ENCODE data around the gene SSBP3.
"Not testable (repeated sequence)": the region's sequence is repeated elsewhere in the genome, so short reads cannot be mapped to it uniquely, and the experiment has no call there.

Gene SSBP3

GRCh38 chr1:54347261-54347954 lies 58.8 kb downstream of the SSBP3 start:
- DNase-seq = no peak

GRCh38 chr1:54345548-54345947 lies 60.6 kb downstream of the SSBP3 start:
- not testable (repeated sequence) for DNase-seq

DNA sequence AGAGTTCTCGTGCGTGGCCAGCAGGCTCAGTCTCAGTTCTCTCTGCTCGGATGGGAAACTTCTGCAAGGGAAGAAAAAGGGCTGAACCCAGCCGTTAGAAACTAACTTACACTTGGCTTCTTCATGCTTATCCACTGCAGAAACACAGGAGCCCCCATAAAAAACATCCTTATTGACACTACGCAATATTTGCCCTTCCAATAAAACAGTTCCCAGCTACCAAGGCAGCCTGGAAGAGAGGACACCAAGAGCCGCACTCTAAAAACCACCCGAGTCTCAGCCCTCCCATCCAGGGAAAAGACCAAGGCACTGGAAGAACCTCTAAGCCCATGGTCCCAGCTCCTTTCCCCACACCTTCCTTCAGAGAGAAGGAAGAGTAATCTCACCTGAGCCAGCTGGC lies 61.1 kb downstream of the SSBP3 start:
- DNase-seq = no peak

DNA sequence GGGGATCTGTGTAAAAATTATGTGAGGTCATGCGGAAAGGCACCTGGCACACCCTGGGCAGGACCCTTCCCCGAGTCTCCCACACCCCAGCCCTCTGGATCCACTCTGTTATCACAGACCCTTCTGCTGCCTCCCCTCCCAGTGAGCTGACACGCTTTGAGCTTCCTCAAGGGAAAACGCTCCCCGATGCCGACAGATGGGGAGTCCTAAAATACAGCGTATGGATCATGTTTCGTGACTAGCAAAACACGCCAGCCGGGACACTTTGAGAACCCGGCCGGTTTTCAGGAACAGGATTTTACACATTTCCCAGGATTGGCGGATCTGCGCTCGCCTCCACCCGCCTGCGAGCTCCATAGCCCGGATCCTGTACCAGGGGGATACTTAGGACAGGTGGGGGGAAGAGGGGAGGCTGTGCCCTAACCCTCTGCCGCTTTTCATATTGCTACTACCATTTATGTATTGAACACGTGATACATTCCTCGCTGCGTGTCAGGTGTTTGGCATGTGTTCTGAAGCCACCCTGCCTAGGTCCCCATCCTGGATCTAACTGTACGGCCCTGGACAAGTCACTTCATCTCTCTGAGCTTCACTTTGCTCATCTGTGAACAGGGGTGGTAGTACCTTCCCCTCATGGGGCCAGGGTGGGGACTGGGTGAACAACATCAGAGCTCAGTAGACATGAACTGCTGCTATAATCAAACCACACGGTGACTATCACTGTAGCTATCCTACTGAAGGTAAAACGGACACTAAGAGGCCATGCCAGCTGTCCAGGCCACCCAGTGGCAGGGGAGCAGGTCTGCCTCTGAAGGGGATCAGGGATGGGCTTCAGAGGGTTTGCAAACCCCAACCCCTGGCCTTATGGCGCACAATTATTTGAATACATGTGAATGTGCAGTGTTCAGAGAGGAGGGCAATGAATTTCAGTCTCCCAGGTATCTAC lies 63.2 kb downstream of the SSBP3 start:
- DNase-seq = no peak

- DNase-seq = no peak
These were observed 63.9 kb downstream of the SSBP3 start for GRCh38 chr1:54342288-54342687.

DNA sequence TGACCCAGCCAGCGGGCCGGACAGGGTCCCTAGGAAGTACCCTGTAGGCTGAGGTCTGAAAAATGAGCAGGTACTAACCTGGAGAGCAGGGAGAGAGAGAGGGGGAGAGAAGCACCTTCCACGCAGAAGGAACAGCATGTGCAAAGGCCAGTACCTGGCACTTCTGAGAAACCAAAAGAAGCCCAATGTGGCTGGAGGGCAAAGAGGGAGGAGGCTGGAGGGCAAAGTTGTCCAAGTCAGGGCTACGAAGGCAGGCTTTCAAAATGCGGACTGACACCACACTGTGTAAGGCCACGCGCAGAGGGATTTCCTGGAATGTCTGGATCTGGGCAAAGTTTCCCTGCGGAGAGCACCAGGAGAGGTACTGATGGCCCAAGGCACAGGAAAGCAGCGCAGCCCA lies 64.4 kb downstream of the SSBP3 start:
- DNase-seq = no peak

GRCh38 chr1:54340878-54341277 lies 65.3 kb downstream of the SSBP3 start:
- DNase-seq = no peak

GRCh38 chr1:54340434-54340833 lies 65.8 kb downstream of the SSBP3 start:
- no peak for DNase-seq

GRCh38 chr1:54339126-54339525 lies 67.1 kb downstream of the SSBP3 start:
- DNase-seq = no peak

DNA sequence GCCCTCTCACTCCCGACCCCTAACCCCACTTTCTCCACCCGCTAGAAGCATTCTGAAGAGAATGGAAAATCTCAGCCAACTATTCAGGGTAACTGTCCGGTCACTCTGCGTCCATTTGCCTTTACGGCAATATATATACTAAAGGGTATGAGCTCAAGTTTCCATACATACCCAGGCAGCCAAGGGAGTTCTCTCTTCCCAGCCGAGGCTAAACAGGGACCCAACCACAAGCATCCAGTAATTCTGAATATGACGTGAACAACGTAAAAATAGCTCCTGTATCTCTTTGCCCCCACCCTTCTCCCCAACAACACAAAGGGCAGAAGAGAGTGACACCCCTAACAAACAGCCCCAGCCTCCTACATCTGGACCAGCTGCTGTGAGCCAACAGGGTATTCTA lies 67.7 kb downstream of the SSBP3 start:
- DNase-seq = no peak

GRCh38 chr1:54337928-54338327 lies 68.3 kb downstream of the SSBP3 start:
- DNase-seq = no peak

- no peak for DNase-seq
These were observed 69.2 kb downstream of the SSBP3 start for GRCh38 chr1:54337034-54337433.

GRCh38 chr1:54336116-54336515 lies 70.1 kb downstream of the SSBP3 start:
- DNase-seq = no peak

DNA sequence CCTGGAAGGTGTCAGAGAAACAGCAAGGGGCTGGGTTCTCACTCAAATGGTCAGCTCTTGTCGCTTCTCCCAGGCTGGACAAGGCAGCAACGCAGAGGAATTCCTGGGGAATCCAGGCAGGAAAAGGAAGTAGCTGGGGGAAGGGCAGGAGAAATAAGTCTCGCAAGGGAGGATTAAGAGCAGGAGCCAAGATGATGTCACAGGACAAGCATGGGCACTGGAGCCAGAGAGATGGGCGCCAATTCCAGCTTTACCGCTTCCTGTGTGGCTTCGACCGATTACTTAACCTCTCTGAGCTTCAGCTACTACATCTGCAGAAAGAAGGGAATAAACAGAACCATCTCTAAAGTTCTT lies 70.5 kb downstream of the SSBP3 start:
- no peak for DNase-seq

- DNase-seq = no peak
These were observed 71.0 kb downstream of the SSBP3 start for GRCh38 chr1:54335011-54335754.

DNA sequence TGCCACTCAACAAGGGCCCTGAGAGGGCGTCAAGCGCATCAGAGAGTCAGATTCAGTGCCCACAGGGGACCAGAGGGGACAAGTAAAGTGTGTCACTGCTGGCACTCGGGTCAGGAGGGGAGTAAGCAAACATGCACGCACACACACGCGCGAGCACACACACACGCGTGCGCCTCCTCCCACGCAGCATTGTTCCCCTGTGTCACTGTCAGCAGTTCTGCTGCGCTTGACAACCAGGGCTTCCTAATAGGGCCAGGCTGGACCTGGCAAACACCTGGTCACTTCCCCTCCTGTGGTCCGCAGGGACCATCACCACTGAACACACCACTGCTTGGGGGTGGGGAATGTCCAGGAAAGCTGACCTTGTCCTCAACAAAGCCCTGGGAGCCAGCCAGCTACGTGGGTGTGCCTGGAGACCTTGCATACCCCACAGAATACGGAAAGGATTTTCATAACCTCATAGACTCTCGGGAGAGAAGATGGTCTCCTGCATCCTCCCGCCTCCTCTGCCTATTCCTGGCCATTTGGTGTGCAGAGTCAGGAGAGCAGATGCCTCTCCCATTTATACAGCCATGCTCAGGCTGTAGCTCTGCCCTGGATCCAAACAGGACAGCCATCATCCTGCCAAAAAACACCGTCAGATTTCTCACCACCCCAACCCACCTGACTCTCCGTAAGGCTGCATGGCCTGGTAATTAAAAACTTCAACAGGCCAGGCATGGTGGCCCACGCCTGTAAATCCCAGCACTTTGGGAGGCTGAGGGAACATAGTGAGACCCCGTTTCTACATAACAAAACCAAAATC lies 73.2 kb downstream of the SSBP3 start:
- DNase-seq = no peak

DNA sequence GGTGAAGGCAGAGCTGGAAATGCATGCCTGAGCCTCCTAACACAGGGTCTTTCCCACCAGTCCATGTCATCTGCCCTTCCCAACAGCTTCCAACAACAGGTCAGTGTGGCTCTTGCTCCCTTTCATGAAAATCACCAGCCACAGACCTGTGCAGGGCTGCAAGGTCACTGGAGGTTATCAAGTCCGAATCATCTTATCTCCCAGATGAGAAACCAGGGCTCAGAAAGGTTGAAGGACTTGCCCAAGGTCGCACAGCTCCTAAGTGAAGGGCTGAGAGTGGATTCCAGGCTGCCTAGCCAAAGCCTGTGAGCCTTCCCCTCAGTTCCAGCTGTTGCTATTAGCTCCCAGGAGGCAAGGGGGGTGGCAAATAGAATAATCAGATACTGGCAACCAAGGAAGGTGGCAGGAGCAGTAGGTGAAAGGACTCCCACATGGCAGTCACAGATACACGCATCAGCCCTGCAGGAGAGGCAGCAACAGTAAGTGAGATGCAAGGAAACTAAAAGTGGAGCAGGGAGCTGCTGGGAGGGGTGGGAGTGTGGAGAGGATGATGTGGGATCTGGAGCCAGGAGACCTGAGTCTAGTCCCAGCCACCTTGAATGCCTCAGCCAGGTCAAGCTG lies 74.2 kb downstream of the SSBP3 start:
- DNase-seq = no peak

DNA sequence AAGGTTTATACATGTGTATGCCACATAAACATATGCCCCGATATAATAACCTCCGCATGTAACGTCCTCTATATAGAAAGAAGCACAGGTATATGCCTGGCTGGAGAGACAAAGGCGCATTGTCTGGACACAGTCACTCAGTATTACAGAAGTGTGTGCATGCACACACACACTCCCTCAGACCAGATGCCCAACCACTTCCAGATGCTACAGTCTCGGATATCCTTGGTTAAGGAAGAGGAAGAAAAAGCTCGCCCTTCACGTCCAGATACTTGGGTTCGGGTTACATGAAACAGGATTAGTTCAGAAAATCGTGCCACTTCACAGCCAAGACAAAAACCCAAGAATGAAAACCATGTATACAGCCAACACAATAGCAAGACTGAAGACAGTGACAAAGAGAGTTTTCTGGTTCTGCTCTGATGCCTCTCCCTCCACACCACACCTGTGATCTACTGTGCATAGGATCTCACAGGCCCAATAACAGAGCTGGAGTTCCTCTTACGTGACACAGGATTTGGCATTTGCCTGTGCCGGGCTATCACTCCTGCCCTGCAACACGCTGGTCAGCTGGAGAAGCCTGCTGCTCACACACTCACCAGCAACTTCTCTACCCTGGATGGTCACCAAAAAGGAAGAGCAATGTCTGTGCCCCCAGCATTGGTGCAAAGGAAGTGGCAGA lies 75.0 kb downstream of the SSBP3 start:
- DNase-seq = no peak

GRCh38 chr1:54329312-54330003 lies 76.7 kb downstream of the SSBP3 start:
- no peak for DNase-seq

GRCh38 chr1:54328066-54328636 lies 78.0 kb downstream of the SSBP3 start:
- no peak for DNase-seq

Data from stimulated activated CD4-positive, alpha-beta T cell treated with anti-CD3 and anti-CD28 coated beads, Interleukin-2, amount 100 ng/mL, for 48 hours (primary cell).